HL-60 (cell line): Measurements from ENCODE around the gene NOVA2.

Experiments
- GABPA ChIP-seq: IDR thresholded peaks from 2 replicates; pipeline ENCODE4 v1.6.1; 2012; ENCODE audit warnings: low read depth
- POLR2AphosphoS5 ChIP-seq: IDR thresholded peaks from 2 replicates; pipeline ENCODE4 v1.6.1; 2012; ENCODE audit warnings: low read depth
- REST ChIP-seq: IDR thresholded peaks from 2 replicates; pipeline ENCODE4 v1.6.1; 2012; ENCODE audit warnings: low read depth; ENCODE audit not compliant: insufficient replicate concordance
- SPI1 ChIP-seq: IDR thresholded peaks from 2 replicates; pipeline ENCODE4 v1.6.1; 2012; ENCODE audit warnings: low read depth, mild to moderate bottlenecking, borderline replicate concordance
- TF ChIP-seq, protein P1 (sequence below): IDR thresholded peaks from one replicate; pipeline ENCODE4 v1.5.1; 2011; ENCODE audit warnings: low read length, control low read depth, inconsistent platforms; ENCODE audit not compliant: insufficient read depth

GRCh38 chr19:46017095-46017429, 43.4 kb upstream of the NOVA2 start:
- TF ChIP-seq, protein P1, sequence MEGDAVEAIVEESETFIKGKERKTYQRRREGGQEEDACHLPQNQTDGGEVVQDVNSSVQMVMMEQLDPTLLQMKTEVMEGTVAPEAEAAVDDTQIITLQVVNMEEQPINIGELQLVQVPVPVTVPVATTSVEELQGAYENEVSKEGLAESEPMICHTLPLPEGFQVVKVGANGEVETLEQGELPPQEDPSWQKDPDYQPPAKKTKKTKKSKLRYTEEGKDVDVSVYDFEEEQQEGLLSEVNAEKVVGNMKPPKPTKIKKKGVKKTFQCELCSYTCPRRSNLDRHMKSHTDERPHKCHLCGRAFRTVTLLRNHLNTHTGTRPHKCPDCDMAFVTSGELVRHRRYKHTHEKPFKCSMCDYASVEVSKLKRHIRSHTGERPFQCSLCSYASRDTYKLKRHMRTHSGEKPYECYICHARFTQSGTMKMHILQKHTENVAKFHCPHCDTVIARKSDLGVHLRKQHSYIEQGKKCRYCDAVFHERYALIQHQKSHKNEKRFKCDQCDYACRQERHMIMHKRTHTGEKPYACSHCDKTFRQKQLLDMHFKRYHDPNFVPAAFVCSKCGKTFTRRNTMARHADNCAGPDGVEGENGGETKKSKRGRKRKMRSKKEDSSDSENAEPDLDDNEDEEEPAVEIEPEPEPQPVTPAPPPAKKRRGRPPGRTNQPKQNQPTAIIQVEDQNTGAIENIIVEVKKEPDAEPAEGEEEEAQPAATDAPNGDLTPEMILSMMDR: no peak
- TF ChIP-seq GABPA (no peak), SPI1 (no peak), POLR2AphosphoS5 (no peak), REST (no peak)
